HL-60 (cell line): ENCODE results near the gene MAPK8IP2.

Experiments
- DNase-seq, 2 experiments: peaks; one replicate each; pipeline ENCODE4 v3.0.0-alpha.2; 2010 to 2020; ENCODE audit warnings: low read depth in 1 of 2, low spot score in 1 of 2
- H3K27ac ChIP-seq: fragments of 250-450 bp; sonication (Bioruptor Pico); replicated peaks from 2 replicates; pipeline ENCODE4 v1.5.1; 2020; ENCODE audit warnings: mild to moderate bottlenecking, moderate library complexity
- H3K27me3 ChIP-seq: fragments of 250-450 bp; sonication (Bioruptor Pico); 2 replicates; pipeline ENCODE4 v1.5.1; 2021; ENCODE audit warnings: mild to moderate bottlenecking, moderate library complexity; ENCODE audit not compliant: insufficient read depth, poor library complexity, severe bottlenecking
- H3K4me3 ChIP-seq: replicated peaks from 2 replicates; pipeline ENCODE4 v1.5.1; 2011; ENCODE audit warnings: mild to moderate bottlenecking, control low read depth, low read length; ENCODE audit not compliant: insufficient read depth
- GABPA ChIP-seq: IDR thresholded peaks from 2 replicates; pipeline ENCODE4 v1.6.1; 2012; ENCODE audit warnings: low read depth
- POLR2AphosphoS5 ChIP-seq: IDR thresholded peaks from 2 replicates; pipeline ENCODE4 v1.6.1; 2012; ENCODE audit warnings: low read depth
- SPI1 ChIP-seq: IDR thresholded peaks from 2 replicates; pipeline ENCODE4 v1.6.1; 2012; ENCODE audit warnings: low read depth, mild to moderate bottlenecking, borderline replicate concordance
- TF ChIP-seq, protein P1 (sequence below): IDR thresholded peaks from 2 replicates; pipeline ENCODE4 v1.6.1; 2012; ENCODE audit warnings: low read depth; ENCODE audit not compliant: insufficient replicate concordance
- TF ChIP-seq, protein P2 (sequence below): IDR thresholded peaks from one replicate; pipeline ENCODE4 v1.5.1; 2011; ENCODE audit warnings: low read length, control low read depth, inconsistent platforms; ENCODE audit not compliant: insufficient read depth

The MAPK8IP2 gene

DNA sequence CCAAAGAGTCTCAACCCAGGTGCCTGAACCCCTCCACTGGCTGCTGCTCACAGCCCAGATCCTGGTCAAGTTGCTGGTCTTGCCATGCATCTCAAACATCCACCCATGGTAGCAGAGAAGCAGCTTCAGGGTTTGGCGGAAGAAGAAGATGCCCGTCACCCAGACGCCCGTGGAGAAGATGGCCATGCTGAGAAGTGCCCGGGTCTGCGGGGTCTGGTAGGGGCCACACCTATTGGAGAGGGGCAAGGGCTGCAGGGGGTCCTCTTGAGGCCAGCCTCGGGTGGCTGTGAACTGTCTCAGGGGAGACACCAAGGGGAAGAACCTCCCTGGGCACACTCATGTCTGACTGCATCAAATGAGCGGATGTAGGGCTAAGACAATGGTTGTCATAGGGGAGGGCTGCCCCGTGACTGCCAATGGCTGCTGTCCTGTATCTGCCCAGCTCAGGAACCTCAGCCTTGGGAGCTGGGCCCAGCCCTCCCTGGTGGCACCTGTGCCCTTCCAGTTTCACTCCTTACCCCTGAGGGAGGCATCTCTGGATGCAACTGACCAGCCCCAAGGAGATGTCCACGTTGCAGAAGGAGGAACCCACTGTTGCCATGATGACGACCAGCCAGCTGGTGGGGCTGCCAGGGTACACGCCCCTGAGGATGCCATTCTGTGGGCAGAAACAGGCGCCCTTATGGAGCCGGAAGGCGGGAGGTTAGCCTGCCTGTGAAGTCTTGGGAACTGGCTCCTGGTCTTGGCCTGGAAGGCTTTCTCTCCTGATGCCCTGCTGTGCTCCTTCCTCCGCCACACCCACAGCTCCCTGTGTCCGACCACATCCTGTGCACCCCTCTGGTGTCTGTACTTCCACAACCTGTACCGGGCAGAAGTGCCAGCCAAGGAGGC, 23.5 kb upstream of the MAPK8IP2 start:
- Histone ChIP-seq H3K27ac (no peak overlapping the region), H3K27me3 (no peaks in the 10 kb centered on the region), H3K4me3 (no peak overlapping the region)
- TF ChIP-seq SPI1 (no peak), POLR2AphosphoS5 (no peak), GABPA (no peak)
- TF ChIP-seq, protein P1, sequence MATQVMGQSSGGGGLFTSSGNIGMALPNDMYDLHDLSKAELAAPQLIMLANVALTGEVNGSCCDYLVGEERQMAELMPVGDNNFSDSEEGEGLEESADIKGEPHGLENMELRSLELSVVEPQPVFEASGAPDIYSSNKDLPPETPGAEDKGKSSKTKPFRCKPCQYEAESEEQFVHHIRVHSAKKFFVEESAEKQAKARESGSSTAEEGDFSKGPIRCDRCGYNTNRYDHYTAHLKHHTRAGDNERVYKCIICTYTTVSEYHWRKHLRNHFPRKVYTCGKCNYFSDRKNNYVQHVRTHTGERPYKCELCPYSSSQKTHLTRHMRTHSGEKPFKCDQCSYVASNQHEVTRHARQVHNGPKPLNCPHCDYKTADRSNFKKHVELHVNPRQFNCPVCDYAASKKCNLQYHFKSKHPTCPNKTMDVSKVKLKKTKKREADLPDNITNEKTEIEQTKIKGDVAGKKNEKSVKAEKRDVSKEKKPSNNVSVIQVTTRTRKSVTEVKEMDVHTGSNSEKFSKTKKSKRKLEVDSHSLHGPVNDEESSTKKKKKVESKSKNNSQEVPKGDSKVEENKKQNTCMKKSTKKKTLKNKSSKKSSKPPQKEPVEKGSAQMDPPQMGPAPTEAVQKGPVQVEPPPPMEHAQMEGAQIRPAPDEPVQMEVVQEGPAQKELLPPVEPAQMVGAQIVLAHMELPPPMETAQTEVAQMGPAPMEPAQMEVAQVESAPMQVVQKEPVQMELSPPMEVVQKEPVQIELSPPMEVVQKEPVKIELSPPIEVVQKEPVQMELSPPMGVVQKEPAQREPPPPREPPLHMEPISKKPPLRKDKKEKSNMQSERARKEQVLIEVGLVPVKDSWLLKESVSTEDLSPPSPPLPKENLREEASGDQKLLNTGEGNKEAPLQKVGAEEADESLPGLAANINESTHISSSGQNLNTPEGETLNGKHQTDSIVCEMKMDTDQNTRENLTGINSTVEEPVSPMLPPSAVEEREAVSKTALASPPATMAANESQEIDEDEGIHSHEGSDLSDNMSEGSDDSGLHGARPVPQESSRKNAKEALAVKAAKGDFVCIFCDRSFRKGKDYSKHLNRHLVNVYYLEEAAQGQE, result no peak
- TF ChIP-seq, protein P2, sequence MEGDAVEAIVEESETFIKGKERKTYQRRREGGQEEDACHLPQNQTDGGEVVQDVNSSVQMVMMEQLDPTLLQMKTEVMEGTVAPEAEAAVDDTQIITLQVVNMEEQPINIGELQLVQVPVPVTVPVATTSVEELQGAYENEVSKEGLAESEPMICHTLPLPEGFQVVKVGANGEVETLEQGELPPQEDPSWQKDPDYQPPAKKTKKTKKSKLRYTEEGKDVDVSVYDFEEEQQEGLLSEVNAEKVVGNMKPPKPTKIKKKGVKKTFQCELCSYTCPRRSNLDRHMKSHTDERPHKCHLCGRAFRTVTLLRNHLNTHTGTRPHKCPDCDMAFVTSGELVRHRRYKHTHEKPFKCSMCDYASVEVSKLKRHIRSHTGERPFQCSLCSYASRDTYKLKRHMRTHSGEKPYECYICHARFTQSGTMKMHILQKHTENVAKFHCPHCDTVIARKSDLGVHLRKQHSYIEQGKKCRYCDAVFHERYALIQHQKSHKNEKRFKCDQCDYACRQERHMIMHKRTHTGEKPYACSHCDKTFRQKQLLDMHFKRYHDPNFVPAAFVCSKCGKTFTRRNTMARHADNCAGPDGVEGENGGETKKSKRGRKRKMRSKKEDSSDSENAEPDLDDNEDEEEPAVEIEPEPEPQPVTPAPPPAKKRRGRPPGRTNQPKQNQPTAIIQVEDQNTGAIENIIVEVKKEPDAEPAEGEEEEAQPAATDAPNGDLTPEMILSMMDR, result no peak
- DNase-seq, result no peak

DNA sequence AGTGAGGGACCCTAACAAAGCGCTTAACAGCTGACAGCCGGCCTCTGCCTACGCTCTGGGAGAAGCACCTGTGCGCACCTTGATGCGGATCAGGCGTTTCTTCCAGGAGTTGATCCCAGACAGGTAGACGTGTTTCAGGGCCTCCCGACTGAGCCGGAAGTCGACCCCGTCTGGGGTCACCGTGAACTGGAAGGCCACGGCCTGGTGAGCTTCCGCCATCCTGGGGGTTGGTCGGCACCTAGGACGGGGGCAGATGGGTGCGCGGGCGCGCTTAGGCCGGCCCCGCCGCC, 23.0 kb upstream of the MAPK8IP2 start:
- no peak for DNase-seq
- H3K4me3 ChIP-seq, result no peak overlapping the region
- H3K27me3 ChIP-seq, result no peaks in the 10 kb centered on the region
- TF ChIP-seq, protein P2, result no peak
- TF ChIP-seq POLR2AphosphoS5 (no peak), SPI1 (no peak), GABPA (no peak)
- TF ChIP-seq, protein P1, result no peak
- H3K27ac ChIP-seq, result no peak overlapping the region

DNA sequence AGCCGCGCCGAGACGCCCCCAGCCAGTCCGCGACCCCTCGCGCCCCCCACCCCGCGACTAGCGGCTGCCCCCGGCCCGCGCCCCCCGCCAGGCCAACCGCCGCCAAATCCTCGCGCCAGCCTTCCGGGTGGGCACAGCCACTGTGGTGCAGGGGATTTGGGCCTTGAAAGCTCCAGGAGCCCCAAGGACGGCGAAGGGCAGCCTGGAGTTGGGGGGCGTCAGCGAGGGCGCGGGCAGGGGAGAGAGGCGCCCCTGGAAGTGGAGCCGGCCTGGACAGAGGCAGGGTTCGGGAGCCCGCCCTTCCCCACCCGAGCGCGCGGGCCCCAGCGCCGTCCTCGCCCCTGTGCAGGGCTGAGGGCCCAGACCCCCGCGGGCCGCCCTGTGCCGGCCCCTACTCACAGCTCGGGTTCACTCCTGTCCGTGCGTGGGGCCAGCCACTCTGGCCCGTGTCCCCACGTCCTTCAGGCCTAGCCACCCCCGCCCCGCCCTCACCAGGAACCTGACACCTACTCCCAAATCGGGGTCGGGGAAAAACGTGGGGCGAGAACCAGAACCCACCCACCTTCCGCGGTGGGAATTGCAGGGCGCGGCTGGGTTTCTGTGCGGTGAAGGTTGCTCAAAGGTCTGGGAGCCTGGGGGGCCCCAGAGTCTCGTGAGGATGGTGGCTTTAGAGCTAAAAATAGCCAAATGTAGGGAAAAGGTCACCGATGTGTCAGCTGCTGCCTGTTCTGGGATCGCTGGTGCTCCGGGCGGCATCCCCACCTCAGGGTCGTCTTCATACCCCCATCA, 22.4 kb upstream of the MAPK8IP2 start, which contains the start of gene CPT1B:
TSS of gene CPT1B (minus strand) at position 441 of the 789 bp plus-strand sequence. CDS start 512 bp downstream, outside the sequence.
- DNase-seq, result no peak
- Histone ChIP-seq H3K27ac (no peak within 1 kb of the TSS), H3K4me3 (no peak within 1 kb of the TSS), H3K27me3 (no peaks in the 10 kb centered on the region)
- peak; percentile 24; the same call in 1 of the 2 replicates for TF ChIP-seq POLR2AphosphoS5
- TF ChIP-seq, protein P2, result no peak
- TF ChIP-seq GABPA, result no peak
- TF ChIP-seq SPI1, result no peak
- TF ChIP-seq, protein P1, result no peak
